ENCODE data around the gene AMMECR1L. TPM values are rescaled to one million over a fixed set of nuclear protein-coding genes. Genes with fewer than 3 reads are reported as not detected.
"Not testable (repeated sequence)": the region's sequence is repeated elsewhere in the genome, so short reads cannot be mapped to it uniquely, and the experiment has no call there.

Gene AMMECR1L
- total RNA-seq, 2 experiments from 2014 or later, result 12.8 to 14.2 TPM

GRCh38 chr2:127906206-127906926 is 20.6 kb upstream of the AMMECR1L start:
- ChIA-PET CTCF (interaction anchor here (0.6 kb wide), 2 partner anchors 53 to 280 kb away, joined by 3 to 4 read pairs; no protein-coding TSS in a partner anchor), POLR2A (no interaction called here)
- Mint-ChIP-seq H3K36me3 (ENCODE audit: low read depth) (no peaks in the 10 kb centered on the region), H3K27me3 (peaks cover 8% of the 10 kb centered on the region), H3K4me1 (no peaks in the 10 kb centered on the region), H3K27ac (no peak overlapping the region), H3K9me3 (ENCODE audit: low read depth) (peaks cover 2% of the 10 kb centered on the region), H3K4me3 (no peak overlapping the region)
- ATAC-seq (no peak), DNase-seq (no peak)
- intact Hi-C loops (cut with DNase I, micrococcal nuclease), result no loop called here

- H3K4me3 Mint-ChIP-seq, result no peak overlapping the region
- H3K4me1 Mint-ChIP-seq, result no peaks in the 10 kb centered on the region
- intact Hi-C loops (cut with DNase I, micrococcal nuclease), result no loop called here
- H3K27ac Mint-ChIP-seq, result no peak overlapping the region
- H3K36me3 Mint-ChIP-seq (ENCODE audit: low read depth), result no peaks in the 10 kb centered on the region
- H3K9me3 Mint-ChIP-seq (ENCODE audit: low read depth), result no peaks in the 10 kb centered on the region
- DNase-seq (no peak), ATAC-seq (no peak)
- H3K27me3 Mint-ChIP-seq, result peaks cover 5% of the 10 kb centered on the region
- ChIA-PET CTCF (interaction anchor here (0.6 kb wide), 1 partner anchor 10 kb away, joined by 5 read pairs; no protein-coding TSS in a partner anchor), POLR2A (no interaction called here)
Observed at GRCh38 chr2:127901339-127902056, 15.7 kb upstream of the AMMECR1L start.

GRCh38 chr2:127897531-127898211 is 11.9 kb upstream of the AMMECR1L start:
- CTCF ChIA-PET, result interaction anchor here (0.6 kb wide), 1 partner anchor 33 kb away, joined by 4 read pairs; no protein-coding TSS in a partner anchor
- Mint-ChIP-seq H3K36me3 (ENCODE audit: low read depth) (no peaks in the 10 kb centered on the region), H3K9me3 (ENCODE audit: low read depth) (no peaks in the 10 kb centered on the region), H3K27me3 (no peaks in the 10 kb centered on the region), H3K4me1 (no peaks in the 10 kb centered on the region), H3K4me3 (no peak overlapping the region), H3K27ac (no peak overlapping the region)
- ATAC-seq, result no peak
- POLR2A ChIA-PET, result no interaction called here
- no peak for DNase-seq
- intact Hi-C loops (cut with DNase I, micrococcal nuclease), result no loop called here

- Mint-ChIP-seq H3K9me3 (ENCODE audit: low read depth) (no peaks in the 10 kb centered on the region), H3K27ac (no peak overlapping the region), H3K36me3 (ENCODE audit: low read depth) (no peaks in the 10 kb centered on the region), H3K27me3 (no peaks in the 10 kb centered on the region), H3K4me3 (no peak overlapping the region), H3K4me1 (no peaks in the 10 kb centered on the region)
- ChIA-PET POLR2A (no interaction called here), CTCF (no interaction called here)
- intact Hi-C loops (cut with DNase I, micrococcal nuclease), result no loop called here
- ATAC-seq, result no peak
- no peak for DNase-seq
Observed at GRCh38 chr2:127893494-127893893, 7.7 kb upstream of the AMMECR1L start.

- Mint-ChIP-seq H3K4me3 (no peak overlapping the region), H3K36me3 (ENCODE audit: low read depth) (no peaks in the 10 kb centered on the region), H3K9me3 (ENCODE audit: low read depth) (no peaks in the 10 kb centered on the region), H3K27ac (no peak overlapping the region), H3K27me3 (no peaks in the 10 kb centered on the region), H3K4me1 (peaks cover under 1% of the 10 kb centered on the region)
- intact Hi-C loops (cut with DNase I, micrococcal nuclease), result no loop called here
- DNase-seq, result no peak
- no peak for ATAC-seq
- ChIA-PET CTCF (no interaction called here), POLR2A (no interaction called here)
Observed at GRCh38 chr2:127893033-127893432, 7.3 kb upstream of the AMMECR1L start.

- Mint-ChIP-seq H3K4me3 (no peak overlapping the region), H3K27ac (no peak overlapping the region), H3K36me3 (ENCODE audit: low read depth) (no peaks in the 10 kb centered on the region), H3K4me1 (peaks cover 11% of the 10 kb centered on the region), H3K27me3 (no peaks in the 10 kb centered on the region), H3K9me3 (ENCODE audit: low read depth) (no peaks in the 10 kb centered on the region)
- ATAC-seq (no peak), DNase-seq (no peak)
- intact Hi-C loops (cut with DNase I, micrococcal nuclease), result no loop called here
- POLR2A ChIA-PET, result no interaction called here
- CTCF ChIA-PET, result interaction anchor here (0.6 to 1.6 kb wide), 3 partner anchors 9 to 120 kb away, joined by 3 to 5 read pairs (median 3); no protein-coding TSS in a partner anchor
Observed at GRCh38 chr2:127891811-127892210, 6.1 kb upstream of the AMMECR1L start.

GRCh38 chr2:127890756-127891155 is 5.0 kb upstream of the AMMECR1L start:
- H3K27me3 Mint-ChIP-seq; DNase-seq; H3K36me3 Mint-ChIP-seq (ENCODE audit: low read depth); intact Hi-C loops (cut with DNase I, micrococcal nuclease); POLR2A ChIA-PET; H3K4me3 Mint-ChIP-seq; H3K27ac Mint-ChIP-seq; H3K9me3 Mint-ChIP-seq (ENCODE audit: low read depth); ATAC-seq: not testable (repeated sequence)
- H3K4me1 Mint-ChIP-seq, result peaks cover 11% of the 10 kb centered on the region
- CTCF ChIA-PET, result interaction anchor here (1.6 kb wide), 1 partner anchor 61 kb away, joined by 3 read pairs; no protein-coding TSS in a partner anchor

- no peak overlapping the region for H3K4me3 Mint-ChIP-seq
- no peaks in the 10 kb centered on the region for H3K27me3 Mint-ChIP-seq
- H3K4me1 Mint-ChIP-seq, result peaks cover 24% of the 10 kb centered on the region
- peaks cover 10% of the 10 kb centered on the region for H3K36me3 Mint-ChIP-seq (ENCODE audit: low read depth)
- H3K27ac Mint-ChIP-seq, result no peak overlapping the region
- no peak for ATAC-seq
- intact Hi-C loops (cut with DNase I, micrococcal nuclease), result loop anchor here (10.0 kb wide), 3 partner anchors 206 to 364 kb away; partner anchors contain the start of genes IWS1 (in 1 of the 2) and UGGT1 (in 1 of the 2)
- POLR2A ChIA-PET, result no interaction called here
- DNase-seq, result no peak
- CTCF ChIA-PET, result no interaction called here
- H3K9me3 Mint-ChIP-seq (ENCODE audit: low read depth), result no peaks in the 10 kb centered on the region
Observed at GRCh38 chr2:127888772-127889171, 3.0 kb upstream of the AMMECR1L start.

- H3K27me3 Mint-ChIP-seq, result no peaks in the 10 kb centered on the region
- intact Hi-C loops (cut with DNase I, micrococcal nuclease), result loop anchor here (1.0 to 10.0 kb wide), 6 partner anchors 140 to 363 kb away; partner anchors contain the start of genes UGGT1 (in 2 of the 2), IWS1 (in 1 of the 2) and SFT2D3 (in 1 of the 2)
- ChIA-PET POLR2A (no interaction called here), CTCF (interaction anchor here (0.6 kb wide), 2 partner anchors 182 to 838 kb away, joined by 3 read pairs; no protein-coding TSS in a partner anchor)
- no peak overlapping the region for H3K4me3 Mint-ChIP-seq
- ATAC-seq (no peak), DNase-seq (no peak)
- peak overlapping the region; percentile 19 for H3K27ac Mint-ChIP-seq
- H3K9me3 Mint-ChIP-seq (ENCODE audit: low read depth), result no peaks in the 10 kb centered on the region
- H3K36me3 Mint-ChIP-seq (ENCODE audit: low read depth), result peaks cover 15% of the 10 kb centered on the region
- H3K4me1 Mint-ChIP-seq, result peaks cover 30% of the 10 kb centered on the region
Observed at GRCh38 chr2:127887776-127888130, 2.0 kb upstream of the AMMECR1L start.

- intact Hi-C loops (cut with DNase I, micrococcal nuclease), result loop anchor here (1.0 to 10.0 kb wide), 6 partner anchors 140 to 362 kb away; partner anchors contain the start of genes UGGT1 (in 2 of the 2), IWS1 (in 1 of the 2) and SFT2D3 (in 1 of the 2)
- POLR2A ChIA-PET, result interaction anchor here (0.6 kb wide), 1 partner anchor 64 kb away, joined by 3 read pairs; no protein-coding TSS in a partner anchor
Observed at GRCh38 chr2:127887082-127887775, 1.5 kb upstream of the AMMECR1L start.

GRCh38 chr2:127886593-127886935 is 808 bp upstream of the AMMECR1L start:
- ATAC-seq, result peak; percentile 25
- POLR2A ChIA-PET, result interaction anchor here (0.6 kb wide), 1 partner anchor 64 kb away, joined by 3 read pairs; no protein-coding TSS in a partner anchor
- CTCF ChIA-PET; H3K27me3 Mint-ChIP-seq; DNase-seq; H3K9me3 Mint-ChIP-seq (ENCODE audit: low read depth): not testable (repeated sequence)
- peaks cover 24% of the 10 kb centered on the region for H3K36me3 Mint-ChIP-seq (ENCODE audit: low read depth)
- H3K4me1 Mint-ChIP-seq, result peaks cover 41% of the 10 kb centered on the region
- peak overlapping the region; percentile 78 for H3K27ac Mint-ChIP-seq
- peak overlapping the region; percentile 76 for H3K4me3 Mint-ChIP-seq
- intact Hi-C loops (cut with DNase I, micrococcal nuclease), result loop anchor here (2.0 to 10.0 kb wide), 4 partner anchors 186 to 362 kb away; partner anchors contain the start of genes IWS1 (in 1 of the 2), SFT2D3 (in 1 of the 2) and UGGT1 (in 1 of the 2)

More at GRCh38 chr2:127887082-127887775, 1.5 kb upstream of the AMMECR1L start:
- Mint-ChIP-seq H3K4me1 (peaks cover 34% of the 10 kb centered on the region), H3K36me3 (ENCODE audit: low read depth) (peaks cover 19% of the 10 kb centered on the region), H3K4me3 (peak overlapping the region; percentile 76), H3K9me3 (ENCODE audit: low read depth) (no peaks in the 10 kb centered on the region), H3K27ac (peak overlapping the region; percentile 91), H3K27me3 (no peaks in the 10 kb centered on the region)
- CTCF ChIA-PET, result interaction anchor here (0.6 kb wide), 1 partner anchor 181 kb away, joined by 3 read pairs; no protein-coding TSS in a partner anchor
- DNase-seq (no peak), ATAC-seq (no peak)
